Spleen (tissue), 11 donors: ENCODE results near the gene TMEM132C. TPM values are rescaled to one million over a fixed set of nuclear protein-coding genes. Genes with fewer than 3 reads are reported as not detected.

Experiments used
- DNase-seq: peaks from one replicate; pipeline ENCODE4 v3.0.0-alpha.2; 2020
- H3K27ac ChIP-seq, 8 donors: fragments of 200-600 bp; sonication (generic) in 7 of 8; 1 replicate in 4 of 8; 2 replicates in 4 of 8; pipeline versions ENCODE4 v1.5.0 to v1.8.0; 2016 to 2021; ENCODE audit warnings: inconsistent platforms in 4 of 8, mild to moderate bottlenecking in 4 of 8, moderate library complexity in 1 of 8
- H3K27me3 ChIP-seq, 7 donors: fragments of 200-600 bp; sonication (generic) in 6 of 7; replicated peaks in 1 of 7; 1 replicate in 4 of 7; 2 replicates in 3 of 7; pipeline versions ENCODE4 v1.5.0 to v1.8.0; 2016 to 2021; ENCODE audit warnings: inconsistent platforms in 3 of 7, mild to moderate bottlenecking in 1 of 7
- H3K36me3 ChIP-seq, 6 donors: fragments of 200-600 bp; sonication (generic) in 5 of 6; 1 replicate in 4 of 6; 2 replicates in 2 of 6; pipeline versions ENCODE4 v1.5.0 to v1.8.0; 2016 to 2021; ENCODE audit warnings: inconsistent platforms in 2 of 6
- H3K4me1 ChIP-seq, 6 donors: fragments of 200-600 bp; sonication (generic) in 5 of 6; 1 replicate in 3 of 6; 2 replicates in 3 of 6; pipeline versions ENCODE4 v1.5.0 to v1.8.0; 2016 to 2021; ENCODE audit warnings: inconsistent platforms in 3 of 6
- H3K4me3 ChIP-seq, 8 donors: fragments of 200-600 bp; sonication (generic) in 7 of 8; 1 replicate in 4 of 8; 2 replicates in 4 of 8; pipeline versions ENCODE4 v1.5.0 to v1.8.0; 2016 to 2021; ENCODE audit warnings: inconsistent platforms in 4 of 8, mild to moderate bottlenecking in 4 of 8, moderate library complexity in 2 of 8
- H3K9me3 ChIP-seq, 8 donors: fragments of 200-600 bp; sonication (generic) in 7 of 8; 1 replicate in 4 of 8; 2 replicates in 4 of 8; pipeline versions ENCODE4 v1.5.0 to v1.8.0; 2016 to 2021; ENCODE audit warnings: inconsistent platforms in 4 of 8
- POLR2A ChIP-seq, 3 donors: fragments of 450-650 bp; IDR thresholded peaks; one replicate each; pipeline ENCODE4 v1.5.1; 2017; ENCODE audit warnings: antibody characterized with exemption in 3 of 3, mild to moderate bottlenecking in 1 of 3
- POLR2AphosphoS5 ChIP-seq, 3 donors: sonication (generic); formaldehyde crosslinking; IDR thresholded peaks; one replicate each; pipeline ENCODE4 v1.5.1; 2017; ENCODE audit warnings: antibody characterized with exemption in 3 of 3
- WGBS, 5 donors: extraction: QIAGEN DNeasy Blood & Tissue Kit in 3 of 5; methylation state at CpG; one replicate each; pipeline versions ENCODE4 v1.1.5 to v1.1.7; 2013 to 2018; 5-methylcytosine and 5-hydroxymethylcytosine counted together
- intact Hi-C: fragments of 100-400 bp; cut with DNase I; formaldehyde crosslinking; loops from one replicate; pipeline ENCODE4 v1.15.0; 2023; ENCODE audit warnings: low total_unique reads
- polyA plus RNA-seq, 3 donors: library from polyadenylated mRNA; stranded (reverse); fragments of 200-250 nt; gene quantifications; one replicate each; pipeline ENCODE4 v1.2.1, GENCODE V29; 2013
- total RNA-seq, 7 donors: library from RNA; depleted of rRNA in 3 of 7; stranded (reverse); fragments of >200 nt in 3 of 7; fragmentation: NEBNext Ultra II Directional in 4 of 7; extraction: Animal tissue kit (Norgen Biotek cat#: 25700) in 4 of 7; gene quantifications; one replicate each; pipeline versions ENCODE4 v1.1.0 to v1.2.1, GENCODE V29; 2016 to 2021
- TF ChIP-seq, protein P1 (sequence below), 11 experiments: fragments of 200-600 bp in 7 of 11; fragments of 450-650 bp in 4 of 11; sonication (generic) in 4 of 11; IDR thresholded peaks in 8 of 11; conservative IDR thresholded peaks in 3 of 11; 1 replicate in 7 of 11; 2 replicates in 4 of 11; pipeline versions ENCODE4 v1.4.0 to v1.8.0; 2016 to 2021; ENCODE audit warnings: antibody characterized with exemption in 11 of 11, inconsistent platforms in 4 of 11, mild to moderate bottlenecking in 1 of 11
- donor health status: healthy with polysubstance abuse.
- donor health status: DM: no; HTN: no; CAD: no; lungs with moderate emphysema.
- donor health status: DM: no; HTN: no; CAD: no.
- donor health status: Bipolar disorder and iron deficiency.
- donor health status: healthy.
- donor health status: DM: no; HTN: no; CAD: no.
- donor health status: DM: yes; HTN: yes; CAD: no.

The TMEM132C gene
- total and polyA plus RNA-seq, 10 donors, result 0.08 to 0.83 (median 0.25) TPM; not detected in 4

- peaks cover 0 to 21% (median 0%) of the 10 kb centered on the region in 8 donors for H3K9me3 ChIP-seq
- H3K4me3 ChIP-seq, result no peak overlapping the region
- no peaks in the 10 kb centered on the region for H3K4me1 ChIP-seq
- H3K27ac ChIP-seq, result no peak overlapping the region
- DNase-seq, result no peak
- H3K27me3 ChIP-seq, result peaks cover 0 to 21% (median 0%) of the 10 kb centered on the region in 7 donors
- TF ChIP-seq, protein P1, sequence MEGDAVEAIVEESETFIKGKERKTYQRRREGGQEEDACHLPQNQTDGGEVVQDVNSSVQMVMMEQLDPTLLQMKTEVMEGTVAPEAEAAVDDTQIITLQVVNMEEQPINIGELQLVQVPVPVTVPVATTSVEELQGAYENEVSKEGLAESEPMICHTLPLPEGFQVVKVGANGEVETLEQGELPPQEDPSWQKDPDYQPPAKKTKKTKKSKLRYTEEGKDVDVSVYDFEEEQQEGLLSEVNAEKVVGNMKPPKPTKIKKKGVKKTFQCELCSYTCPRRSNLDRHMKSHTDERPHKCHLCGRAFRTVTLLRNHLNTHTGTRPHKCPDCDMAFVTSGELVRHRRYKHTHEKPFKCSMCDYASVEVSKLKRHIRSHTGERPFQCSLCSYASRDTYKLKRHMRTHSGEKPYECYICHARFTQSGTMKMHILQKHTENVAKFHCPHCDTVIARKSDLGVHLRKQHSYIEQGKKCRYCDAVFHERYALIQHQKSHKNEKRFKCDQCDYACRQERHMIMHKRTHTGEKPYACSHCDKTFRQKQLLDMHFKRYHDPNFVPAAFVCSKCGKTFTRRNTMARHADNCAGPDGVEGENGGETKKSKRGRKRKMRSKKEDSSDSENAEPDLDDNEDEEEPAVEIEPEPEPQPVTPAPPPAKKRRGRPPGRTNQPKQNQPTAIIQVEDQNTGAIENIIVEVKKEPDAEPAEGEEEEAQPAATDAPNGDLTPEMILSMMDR (IDR thresholded peaks at IDR 0.05 in 8 of 11, conservative IDR thresholded peaks at IDR 0.05 in 3 of 11), result no peak
- no peak for TF ChIP-seq POLR2AphosphoS5 (IDR thresholded peaks at IDR 0.05)
- TF ChIP-seq POLR2A (IDR thresholded peaks at IDR 0.05), result no peak
- 61 to 76% (median 68%) methylated on average over 3 of the region's 3 CpGs for WGBS, 5 donors
- H3K36me3 ChIP-seq, result no peaks in the 10 kb centered on the region
- intact Hi-C loops, result no loop called here
Measured at GRCh38 chr12:128393346-128393745, 126.4 kb downstream of the TMEM132C start.

DNA sequence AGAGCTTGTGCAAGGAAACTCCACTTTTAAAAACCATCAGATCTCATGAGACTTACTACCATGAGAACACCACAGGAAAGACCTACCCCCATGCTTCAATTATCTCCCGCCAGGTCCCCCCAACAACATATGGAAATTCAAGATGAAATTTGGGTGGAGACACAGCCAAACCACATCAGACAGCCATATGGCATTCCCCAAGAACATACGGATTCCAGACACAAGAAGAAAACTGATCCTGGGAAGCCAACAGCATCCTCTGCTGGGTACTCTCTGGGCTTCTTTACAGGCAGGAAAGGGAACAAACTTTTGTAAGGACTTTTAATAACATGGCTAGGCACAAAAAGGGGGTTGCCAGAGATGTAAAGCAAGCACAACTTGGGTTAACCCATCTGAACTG, 127.2 kb downstream of the TMEM132C start:
- Histone ChIP-seq H3K27me3 (peaks cover 0 to 13% (median 0%) of the 10 kb centered on the region in 7 donors), H3K36me3 (no peaks in the 10 kb centered on the region), H3K9me3 (peaks cover 0 to 21% (median 0%) of the 10 kb centered on the region in 8 donors), H3K27ac (no peak overlapping the region), H3K4me3 (no peak overlapping the region), H3K4me1 (no peaks in the 10 kb centered on the region)
- no peak for DNase-seq
- TF ChIP-seq, protein P1 (IDR thresholded peaks at IDR 0.05 in 8 of 11, conservative IDR thresholded peaks at IDR 0.05 in 3 of 11), result no peak
- no peak for TF ChIP-seq POLR2AphosphoS5 (IDR thresholded peaks at IDR 0.05)
- WGBS, 5 donors, result 80 to 98% (median 88%) methylated on average over 2 of the region's 2 CpGs
- intact Hi-C loops, result no loop called here

- no peak overlapping the region for H3K4me3 ChIP-seq
- TF ChIP-seq, protein P1 (IDR thresholded peaks at IDR 0.05 in 8 of 11, conservative IDR thresholded peaks at IDR 0.05 in 3 of 11), result no peak
- no peak for TF ChIP-seq POLR2A (IDR thresholded peaks at IDR 0.05)
- no peaks in the 10 kb centered on the region for H3K4me1 ChIP-seq
- 77 to 85% (median 83%) methylated on average over 1 of the region's 1 CpG for WGBS, 5 donors
- H3K9me3 ChIP-seq, result peaks cover 0 to 3% (median 0%) of the 10 kb centered on the region in 8 donors
- intact Hi-C loops, result no loop called here
- H3K27me3 ChIP-seq, result peaks cover 0 to 9% (median 0%) of the 10 kb centered on the region in 7 donors
- H3K27ac ChIP-seq, result no peak overlapping the region
- H3K36me3 ChIP-seq, result no peaks in the 10 kb centered on the region
- DNase-seq, result no peak
Measured at GRCh38 chr12:128399253-128399652, 132.3 kb downstream of the TMEM132C start.

- Histone ChIP-seq H3K27ac (no peak overlapping the region), H3K4me1 (no peaks in the 10 kb centered on the region), H3K27me3 (peaks cover 0 to 9% (median 0%) of the 10 kb centered on the region in 7 donors), H3K9me3 (peaks cover 0 to 11% (median 0%) of the 10 kb centered on the region in 8 donors), H3K36me3 (no peaks in the 10 kb centered on the region), H3K4me3 (no peak overlapping the region)
- TF ChIP-seq POLR2AphosphoS5 (IDR thresholded peaks at IDR 0.05), result no peak
- TF ChIP-seq, protein P1 (IDR thresholded peaks at IDR 0.05 in 8 of 11, conservative IDR thresholded peaks at IDR 0.05 in 3 of 11), result no peak
- WGBS, 5 donors, result 61 to 68% (median 64%) methylated on average over 16 of the region's 16 CpGs
- DNase-seq, result no peak
- intact Hi-C loops, result no loop called here
Measured at GRCh38 chr12:128402486-128403243, 135.7 kb downstream of the TMEM132C start.
